Vagina (tissue), 2 donors: ENCODE results near the gene POLA2.
"Not testable (repeated sequence)": the region's sequence is repeated elsewhere in the genome, so short reads cannot be mapped to it uniquely, and the experiment has no call there.

Source experiments
- CTCF ChIP-seq, 3 experiments: fragments of 450-650 bp in 2 of 3; fragments of 200-600 bp in 1 of 3; sonication (generic) in 1 of 3; IDR thresholded peaks; one replicate each; pipeline ENCODE4 v1.5.1; 2017 to 2019; ENCODE audit warnings: antibody characterized with exemption in 3 of 3, mild to moderate bottlenecking in 2 of 3, moderate library complexity in 2 of 3
- POLR2A ChIP-seq, 2 donors: fragments of 450-650 bp; IDR thresholded peaks; one replicate each; pipeline ENCODE4 v1.6.1; 2017; ENCODE audit warnings: antibody characterized with exemption in 2 of 2, mild to moderate bottlenecking in 2 of 2, moderate library complexity in 2 of 2

GRCh38 chr11:65332591-65332990 is 70.8 kb downstream of the POLA2 start:
- TF ChIP-seq CTCF, POLR2A (IDR thresholded peaks at IDR 0.05): not testable (repeated sequence)
